Stomach (tissue), 9 donors: ENCODE data around the gene TMEM120A. TPM values are rescaled to one million over a fixed set of nuclear protein-coding genes. Genes with fewer than 3 reads are reported as not detected.

ENCODE experiments used
- DNase-seq, 2 donors: peaks; one replicate each; pipeline versions ENCODE4 v3.0.0 to v3.0.0-alpha.2; 2013 to 2019
- H3K27ac ChIP-seq, 5 donors: fragments of 200-600 bp in 4 of 5; sonication (generic) in 4 of 5; one replicate each; pipeline ENCODE4 v1.5.1; 2013 to 2019; ENCODE audit warnings: mild to moderate bottlenecking in 1 of 5, moderate library complexity in 1 of 5
- H3K27me3 ChIP-seq, 3 donors: fragments of 200-600 bp; sonication (generic); one replicate each; pipeline ENCODE4 v1.5.1; 2017 to 2019; ENCODE audit warnings: mixed run types in 1 of 3
- H3K36me3 ChIP-seq, 4 donors: fragments of 200-600 bp; sonication (generic); 1 replicate in 3 of 4; 2 replicates in 1 of 4; pipeline ENCODE4 v1.5.1; 2016 to 2019
- H3K4me1 ChIP-seq, 4 donors: fragments of 200-600 bp; sonication (generic); one replicate each; pipeline ENCODE4 v1.5.1; 2016 to 2019
- H3K4me3 ChIP-seq, 4 donors: fragments of 200-600 bp; sonication (generic) in 3 of 4; one replicate each; pipeline ENCODE4 v1.5.1; 2016 to 2019; ENCODE audit warnings: mild to moderate bottlenecking in 1 of 4
- H3K9me3 ChIP-seq, 4 donors: fragments of 200-600 bp; sonication (generic); one replicate each; pipeline ENCODE4 v1.5.1; 2016 to 2019
- CTCF ChIP-seq, 7 experiments: fragments of 450-650 bp in 4 of 7; fragments of 200-600 bp in 3 of 7; sonication (generic) in 3 of 7; IDR thresholded peaks; one replicate each; pipeline ENCODE4 v1.5.1; 2016 to 2019; ENCODE audit warnings: antibody characterized with exemption in 7 of 7, control low read depth in 2 of 7, mild to moderate bottlenecking in 1 of 7
- EP300 ChIP-seq: sonication (generic); formaldehyde crosslinking; IDR thresholded peaks from one replicate; pipeline ENCODE4 v1.6.1; 2017; ENCODE audit warnings: antibody characterized with exemption
- POLR2A ChIP-seq, 4 donors: fragments of 450-650 bp; IDR thresholded peaks; one replicate each; pipeline ENCODE4 v1.6.1; 2016; ENCODE audit warnings: antibody characterized with exemption in 4 of 4, control low read depth in 2 of 4, mild to moderate bottlenecking in 1 of 4, moderate library complexity in 1 of 4
- POLR2AphosphoS5 ChIP-seq, 3 donors: sonication (generic); formaldehyde crosslinking; IDR thresholded peaks; one replicate each; pipeline ENCODE4 v1.6.1; 2016; ENCODE audit warnings: antibody characterized with exemption in 3 of 3
- WGBS, 5 donors: extraction: QIAGEN DNeasy Blood & Tissue Kit in 3 of 5; methylation state at CpG; one replicate each; pipeline versions ENCODE4 v1.1.5 to v1.1.7; 2013 to 2018; 5-methylcytosine and 5-hydroxymethylcytosine counted together
- intact Hi-C: fragments of 100-400 bp; cut with DNase I; formaldehyde crosslinking; loops from one replicate; pipeline ENCODE4 v1.15.1; 2023; ENCODE audit warnings: low total_unique reads
- polyA plus RNA-seq, 3 donors: library from polyadenylated mRNA; stranded (reverse); fragments of 200-250 nt; gene quantifications; one replicate each; pipeline ENCODE4 v1.2.3, GENCODE V29; 2013
- total RNA-seq, 5 donors: library from RNA; depleted of rRNA; stranded (reverse); fragments of >200 nt; gene quantifications; one replicate each; pipeline versions ENCODE4 v1.1.0 to v1.2.3, GENCODE V29; 2014 to 2016
- donor health status: healthy with polysubstance abuse.
- donor health status: Bipolar disorder and iron deficiency.
- donor health status: healthy.

TMEM120A gene
- total and polyA plus RNA-seq, 8 donors = 4.1 to 78.6 (median 43.1) TPM

GRCh38 chr7:75967055-75967454 lies 27.3 kb downstream of the TMEM120A start:
- intact Hi-C loops = loop anchor here (10.0 kb wide), 1 partner anchor 62 kb away; no protein-coding TSS in a partner anchor
- peaks cover 31 to 71% (median 60%) of the 10 kb centered on the region in 4 donors for H3K4me1 ChIP-seq
- WGBS, 5 donors = 85 to 93% (median 92%) methylated on average over 11 of the region's 11 CpGs

GRCh38 chr7:75966190-75966961 lies 28.0 kb downstream of the TMEM120A start:
- H3K9me3 ChIP-seq = no peaks in the 10 kb centered on the region
- peak overlapping the region; percentile 37 to 91 (median 86) for H3K27ac ChIP-seq
- 43 to 76% (median 65%) methylated on average over 25 to 26 of the region's 26 CpGs for WGBS, 5 donors
- H3K4me3 ChIP-seq = peak overlapping the region in 2 of 4 donors; percentile 18 to 20
- H3K4me1 ChIP-seq = peaks cover 26 to 66% (median 54%) of the 10 kb centered on the region in 4 donors
- peak in 1 of 2 donors; percentile 67 for DNase-seq
- intact Hi-C loops = loop anchor here (10.0 kb wide), 1 partner anchor 62 kb away; no protein-coding TSS in a partner anchor
- TF ChIP-seq POLR2A (IDR thresholded peaks at IDR 0.05) (no peak), CTCF (IDR thresholded peaks at IDR 0.05) (no peak), POLR2AphosphoS5 (IDR thresholded peaks at IDR 0.05) (peak; percentile 72 to 89 (median 85)), EP300 (peak; percentile 98)
- no peaks in the 10 kb centered on the region for H3K27me3 ChIP-seq
- peaks cover 4 to 32% (median 19%) of the 10 kb centered on the region in 4 donors for H3K36me3 ChIP-seq

More at GRCh38 chr7:75967055-75967454, 27.3 kb downstream of the TMEM120A start:
- no peaks in the 10 kb centered on the region for H3K27me3 ChIP-seq
- H3K27ac ChIP-seq = peak overlapping the region; percentile 1 to 91 (median 86)
- TF ChIP-seq CTCF (IDR thresholded peaks at IDR 0.05) = no peak
- TF ChIP-seq POLR2A (IDR thresholded peaks at IDR 0.05) = no peak
- no peak for TF ChIP-seq POLR2AphosphoS5 (IDR thresholded peaks at IDR 0.05)
- no peak for TF ChIP-seq EP300
- no peaks in the 10 kb centered on the region for H3K9me3 ChIP-seq
- no peak for DNase-seq
- peaks cover 4 to 34% (median 17%) of the 10 kb centered on the region in 4 donors for H3K36me3 ChIP-seq
- peak overlapping the region in 1 of 4 donors; percentile 6 for H3K4me3 ChIP-seq

GRCh38 chr7:75965617-75966016 lies 28.8 kb downstream of the TMEM120A start:
- H3K36me3 ChIP-seq = peaks cover 4 to 37% (median 22%) of the 10 kb centered on the region in 4 donors
- intact Hi-C loops = loop anchor here (10.0 kb wide), 1 partner anchor 61 kb away; no protein-coding TSS in a partner anchor

More at GRCh38 chr7:75965617-75966016, 28.8 kb downstream of the TMEM120A start:
- Histone ChIP-seq H3K27ac (peak overlapping the region in 4 of 5 donors; percentile 86 to 91 (median 87)), H3K4me3 (no peak overlapping the region), H3K4me1 (peaks cover 25 to 65% (median 52%) of the 10 kb centered on the region in 4 donors), H3K27me3 (no peaks in the 10 kb centered on the region), H3K9me3 (no peaks in the 10 kb centered on the region)
- TF ChIP-seq CTCF (IDR thresholded peaks at IDR 0.05) (no peak), POLR2A (IDR thresholded peaks at IDR 0.05) (no peak), EP300 (no peak), POLR2AphosphoS5 (IDR thresholded peaks at IDR 0.05) (no peak)
- no peak for DNase-seq
- WGBS, 5 donors = 76 to 87% (median 84%) methylated on average over 10 to 13 of the region's 13 CpGs
